Liver (tissue), 3 donors: ENCODE measurements around the gene MYO3B.

ENCODE experiments used
- ATF3 ChIP-seq: IDR thresholded peaks from 2 replicates; pipeline ENCODE4 v1.6.1; 2016; ENCODE audit warnings: antibody characterized with exemption
- EGR1 ChIP-seq, 2 donors: IDR thresholded peaks; 2 replicates each; pipeline ENCODE4 v1.6.1; 2016 to 2018; ENCODE audit warnings: antibody characterized with exemption in 2 of 2, low read depth in 2 of 2
- FOXA1 ChIP-seq: IDR thresholded peaks from 2 replicates; pipeline ENCODE4 v1.6.1; 2016; ENCODE audit warnings: antibody characterized with exemption
- GABPA ChIP-seq, 2 donors: IDR thresholded peaks in 1 of 2; conservative IDR thresholded peaks in 1 of 2; 2 replicates each; pipeline ENCODE4 v1.6.1; 2016; ENCODE audit warnings: antibody characterized with exemption in 2 of 2, mild to moderate bottlenecking in 1 of 2, moderate library complexity in 1 of 2
- HNF4G ChIP-seq: IDR thresholded peaks from 2 replicates; pipeline ENCODE4 v1.6.1; 2016; ENCODE audit warnings: antibody characterized with exemption
- JUND ChIP-seq, 2 donors: IDR thresholded peaks; 2 replicates each; pipeline ENCODE4 v1.6.1; 2016; ENCODE audit warnings: antibody characterized with exemption in 2 of 2
- RAD21 ChIP-seq, 2 donors: IDR thresholded peaks; 2 replicates each; pipeline ENCODE4 v1.6.1; 2016; ENCODE audit warnings: antibody characterized with exemption in 2 of 2, mild to moderate bottlenecking in 2 of 2
- REST ChIP-seq: IDR thresholded peaks from 2 replicates; pipeline ENCODE4 v1.6.1; 2016; ENCODE audit warnings: antibody characterized with exemption, mild to moderate bottlenecking
- RXRA ChIP-seq, 2 donors: IDR thresholded peaks; 2 replicates each; pipeline ENCODE4 v1.6.1; 2017 to 2018; ENCODE audit warnings: antibody characterized with exemption in 2 of 2, mild to moderate bottlenecking in 1 of 2
- TAF1 ChIP-seq: conservative IDR thresholded peaks from 2 replicates; pipeline ENCODE4 v1.6.1; 2016; ENCODE audit warnings: antibody characterized with exemption, mild to moderate bottlenecking
- YY1 ChIP-seq: IDR thresholded peaks from 2 replicates; pipeline ENCODE4 v1.6.1; 2016; ENCODE audit warnings: antibody characterized with exemption, mild to moderate bottlenecking
- TF ChIP-seq, protein P1 (sequence below): fragments of 150-350 bp; IDR thresholded peaks from 2 replicates; pipeline ENCODE4 v1.5.1; 2017; ENCODE audit warnings: improper control_type of control experiment, low read depth, low read length; ENCODE audit not compliant: missing input control
- TF ChIP-seq, protein P2 (sequence below): IDR thresholded peaks from 2 replicates; pipeline ENCODE4 v1.6.1; 2016; ENCODE audit warnings: antibody characterized with exemption
- TF ChIP-seq, protein P3 (sequence below): IDR thresholded peaks from 2 replicates; pipeline ENCODE4 v1.6.1; 2016; ENCODE audit warnings: antibody characterized with exemption
- donor health status: healthy.
- donor health status: healthy.

- no peak for TF ChIP-seq EGR1 (IDR thresholded peaks at IDR 0.05; ENCODE audit: low read depth in 2 of 2)
- TF ChIP-seq, protein P1, sequence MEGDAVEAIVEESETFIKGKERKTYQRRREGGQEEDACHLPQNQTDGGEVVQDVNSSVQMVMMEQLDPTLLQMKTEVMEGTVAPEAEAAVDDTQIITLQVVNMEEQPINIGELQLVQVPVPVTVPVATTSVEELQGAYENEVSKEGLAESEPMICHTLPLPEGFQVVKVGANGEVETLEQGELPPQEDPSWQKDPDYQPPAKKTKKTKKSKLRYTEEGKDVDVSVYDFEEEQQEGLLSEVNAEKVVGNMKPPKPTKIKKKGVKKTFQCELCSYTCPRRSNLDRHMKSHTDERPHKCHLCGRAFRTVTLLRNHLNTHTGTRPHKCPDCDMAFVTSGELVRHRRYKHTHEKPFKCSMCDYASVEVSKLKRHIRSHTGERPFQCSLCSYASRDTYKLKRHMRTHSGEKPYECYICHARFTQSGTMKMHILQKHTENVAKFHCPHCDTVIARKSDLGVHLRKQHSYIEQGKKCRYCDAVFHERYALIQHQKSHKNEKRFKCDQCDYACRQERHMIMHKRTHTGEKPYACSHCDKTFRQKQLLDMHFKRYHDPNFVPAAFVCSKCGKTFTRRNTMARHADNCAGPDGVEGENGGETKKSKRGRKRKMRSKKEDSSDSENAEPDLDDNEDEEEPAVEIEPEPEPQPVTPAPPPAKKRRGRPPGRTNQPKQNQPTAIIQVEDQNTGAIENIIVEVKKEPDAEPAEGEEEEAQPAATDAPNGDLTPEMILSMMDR: no peak
- no peak for TF ChIP-seq RXRA (IDR thresholded peaks at IDR 0.05)
- no peak for TF ChIP-seq REST
- no peak for TF ChIP-seq RAD21 (IDR thresholded peaks at IDR 0.05)
- no peak for TF ChIP-seq JUND (IDR thresholded peaks at IDR 0.05)
- no peak for TF ChIP-seq TAF1
- no peak for TF ChIP-seq ATF3
- no peak for TF ChIP-seq FOXA1
- TF ChIP-seq, protein P2, sequence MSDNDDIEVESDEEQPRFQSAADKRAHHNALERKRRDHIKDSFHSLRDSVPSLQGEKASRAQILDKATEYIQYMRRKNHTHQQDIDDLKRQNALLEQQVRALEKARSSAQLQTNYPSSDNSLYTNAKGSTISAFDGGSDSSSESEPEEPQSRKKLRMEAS: no peak
- TF ChIP-seq YY1: no peak
- TF ChIP-seq, protein P3, sequence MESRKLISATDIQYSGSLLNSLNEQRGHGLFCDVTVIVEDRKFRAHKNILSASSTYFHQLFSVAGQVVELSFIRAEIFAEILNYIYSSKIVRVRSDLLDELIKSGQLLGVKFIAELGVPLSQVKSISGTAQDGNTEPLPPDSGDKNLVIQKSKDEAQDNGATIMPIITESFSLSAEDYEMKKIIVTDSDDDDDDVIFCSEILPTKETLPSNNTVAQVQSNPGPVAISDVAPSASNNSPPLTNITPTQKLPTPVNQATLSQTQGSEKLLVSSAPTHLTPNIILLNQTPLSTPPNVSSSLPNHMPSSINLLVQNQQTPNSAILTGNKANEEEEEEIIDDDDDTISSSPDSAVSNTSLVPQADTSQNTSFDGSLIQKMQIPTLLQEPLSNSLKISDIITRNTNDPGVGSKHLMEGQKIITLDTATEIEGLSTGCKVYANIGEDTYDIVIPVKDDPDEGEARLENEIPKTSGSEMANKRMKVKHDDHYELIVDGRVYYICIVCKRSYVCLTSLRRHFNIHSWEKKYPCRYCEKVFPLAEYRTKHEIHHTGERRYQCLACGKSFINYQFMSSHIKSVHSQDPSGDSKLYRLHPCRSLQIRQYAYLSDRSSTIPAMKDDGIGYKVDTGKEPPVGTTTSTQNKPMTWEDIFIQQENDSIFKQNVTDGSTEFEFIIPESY: no peak
- no peak for TF ChIP-seq HNF4G
- no peak for TF ChIP-seq GABPA (IDR thresholded peaks at IDR 0.05 in 1 of 2, conservative IDR thresholded peaks at IDR 0.05 in 1 of 2)
These were observed 22.8 kb upstream of the MYO3B start for GRCh38 chr2:170155022-170155722.
